Fibroblast of the aortic adventitia (primary cell): ENCODE measurements around the gene GAP43. TPM values are rescaled to one million over a fixed set of nuclear protein-coding genes. Genes with fewer than 3 reads are reported as not detected.

Experiments used
- DNase-seq: peaks from one replicate; pipeline ENCODE4 v3.0.0-alpha.2; 2010; ENCODE audit warnings: low read depth
- H3K4me3 ChIP-seq: 2 replicates; pipeline ENCODE4 v1.5.1; 2011; ENCODE audit warnings: low read depth, mild to moderate bottlenecking, control low read depth, low read length, moderate library complexity
- CTCF ChIP-seq: IDR thresholded peaks from 2 replicates; pipeline ENCODE4 v1.5.1; 2011; ENCODE audit warnings: mild to moderate bottlenecking, low read length, control low read depth, inconsistent platforms; ENCODE audit not compliant: insufficient read depth
- total RNA-seq: library from RNA; depleted of rRNA; stranded (reverse); fragments of >200 nt; gene quantifications from 2 replicates; pipeline ENCODE4 v1.2.3, GENCODE V29; 2012; ENCODE audit warnings: low replicate concordance

Gene GAP43
- total RNA-seq, 1 donor, result 16.4 TPM

- DNase-seq, result no peak
- TF ChIP-seq CTCF, result no peak
- no peak overlapping the region for H3K4me3 ChIP-seq
Observed at GRCh38 chr3:115651087-115651486, 27.8 kb downstream of the GAP43 start.

- TF ChIP-seq CTCF, result no peak
Observed at GRCh38 chr3:115651599-115651998, 28.3 kb downstream of the GAP43 start.

GRCh38 chr3:115652738-115653137, 29.4 kb downstream of the GAP43 start:
- DNase-seq, result no peak
- no peak overlapping the region for H3K4me3 ChIP-seq
- TF ChIP-seq CTCF, result no peak

More at GRCh38 chr3:115651599-115651998, 28.3 kb downstream of the GAP43 start:
- DNase-seq, result no peak
- H3K4me3 ChIP-seq, result no peak overlapping the region

- TF ChIP-seq CTCF, result no peak
- DNase-seq, result no peak
- no peak overlapping the region for H3K4me3 ChIP-seq
Observed at GRCh38 chr3:115655761-115656282, 32.5 kb downstream of the GAP43 start.

GRCh38 chr3:115657168-115657567, 33.9 kb downstream of the GAP43 start:
- no peak for DNase-seq
- no peak overlapping the region for H3K4me3 ChIP-seq
- TF ChIP-seq CTCF, result no peak

- H3K4me3 ChIP-seq, result peak overlapping the region; percentile 64
- no peak for TF ChIP-seq CTCF
- no peak for DNase-seq
Observed at GRCh38 chr3:115658032-115658336, 34.7 kb downstream of the GAP43 start.
